T1000 (cell line): ENCODE results near the gene NOP9.

Source experiments
- DNase-seq: peaks from one replicate; lab custom pipeline; 2025; ENCODE audit warnings: mixed read lengths; lab: John Stamatoyannopoulos, UW

The NOP9 gene

DNA sequence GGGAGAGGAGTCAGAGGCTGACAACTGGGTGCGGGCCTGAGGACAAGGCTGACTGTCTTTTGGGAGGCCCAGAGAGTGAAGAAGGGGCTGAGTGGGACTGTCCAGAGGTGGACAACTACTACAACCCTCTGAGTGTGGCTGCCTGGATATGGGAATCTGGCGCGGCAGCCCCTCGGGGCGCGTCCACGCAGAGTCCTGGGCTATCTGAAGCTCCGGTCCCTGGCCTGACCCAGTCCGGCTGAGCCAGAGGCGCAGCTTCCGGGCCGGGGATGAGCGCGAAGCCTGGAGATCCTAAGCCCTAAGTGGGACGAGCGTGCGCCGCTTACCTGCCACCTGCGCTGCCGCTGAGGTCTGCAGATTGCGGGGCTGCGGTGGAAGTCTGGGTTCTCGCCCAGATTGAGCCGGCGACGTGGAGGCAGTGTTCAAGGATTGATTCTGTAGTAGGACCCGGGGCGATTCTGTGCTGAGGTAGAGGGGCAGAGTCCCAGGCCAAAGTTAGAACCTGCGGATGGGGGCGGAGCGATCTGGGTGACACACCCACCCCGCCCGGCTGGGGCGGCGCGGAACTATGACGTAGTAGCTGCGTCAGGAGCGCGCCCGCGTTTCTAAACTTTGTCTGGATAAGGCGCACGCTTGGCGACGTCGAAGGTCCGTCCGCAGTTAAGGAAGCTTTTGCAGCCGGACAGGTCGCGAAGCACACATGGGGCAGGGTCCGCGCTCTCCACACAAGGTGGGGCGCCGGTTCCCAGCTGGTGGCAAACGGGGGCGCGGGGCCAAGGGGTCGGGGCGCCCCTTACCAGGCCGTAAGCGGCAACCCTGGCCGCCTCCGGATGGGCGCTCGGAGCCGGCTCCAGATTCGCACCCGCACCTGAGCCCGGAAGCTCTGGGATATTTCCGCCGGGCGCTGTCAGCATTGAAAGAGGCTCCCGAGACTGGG lies at the start of gene NOP9, which contains the start of gene DHRS1:
TSS of gene NOP9 (plus strand) at position 596 of the 937 bp plus-strand sequence. CDS start at position 701, 105 bp downstream.
TSS of gene DHRS1 (minus strand) at position 526 of the 937 bp plus-strand sequence. CDS start 674 bp downstream, outside the sequence.
- peak; percentile 75 for DNase-seq

- DNase-seq = no peak
Measured at GRCh38 chr14:24250354-24250753, 49.3 kb upstream of the NOP9 start.

DNA sequence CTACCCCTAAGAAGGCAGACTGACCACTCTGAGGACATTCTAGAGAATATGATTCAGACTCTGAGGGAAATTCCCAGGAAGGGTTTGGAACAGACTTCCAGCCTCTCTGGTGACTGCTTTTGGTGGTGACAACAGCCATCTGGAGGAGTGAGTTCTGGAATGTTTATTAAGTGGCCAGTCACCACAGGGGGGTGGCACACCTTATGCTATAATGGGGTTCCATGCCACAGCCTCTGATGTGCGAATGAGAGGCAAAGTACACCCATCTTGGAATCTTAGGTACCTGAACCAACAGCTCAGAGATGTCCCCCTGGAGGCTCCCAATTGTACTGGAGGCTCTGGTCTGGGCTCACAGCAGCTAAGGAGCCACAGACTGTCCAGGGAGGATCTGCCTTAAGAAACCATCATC lies 47.8 kb upstream of the NOP9 start:
- no peak for DNase-seq

DNA sequence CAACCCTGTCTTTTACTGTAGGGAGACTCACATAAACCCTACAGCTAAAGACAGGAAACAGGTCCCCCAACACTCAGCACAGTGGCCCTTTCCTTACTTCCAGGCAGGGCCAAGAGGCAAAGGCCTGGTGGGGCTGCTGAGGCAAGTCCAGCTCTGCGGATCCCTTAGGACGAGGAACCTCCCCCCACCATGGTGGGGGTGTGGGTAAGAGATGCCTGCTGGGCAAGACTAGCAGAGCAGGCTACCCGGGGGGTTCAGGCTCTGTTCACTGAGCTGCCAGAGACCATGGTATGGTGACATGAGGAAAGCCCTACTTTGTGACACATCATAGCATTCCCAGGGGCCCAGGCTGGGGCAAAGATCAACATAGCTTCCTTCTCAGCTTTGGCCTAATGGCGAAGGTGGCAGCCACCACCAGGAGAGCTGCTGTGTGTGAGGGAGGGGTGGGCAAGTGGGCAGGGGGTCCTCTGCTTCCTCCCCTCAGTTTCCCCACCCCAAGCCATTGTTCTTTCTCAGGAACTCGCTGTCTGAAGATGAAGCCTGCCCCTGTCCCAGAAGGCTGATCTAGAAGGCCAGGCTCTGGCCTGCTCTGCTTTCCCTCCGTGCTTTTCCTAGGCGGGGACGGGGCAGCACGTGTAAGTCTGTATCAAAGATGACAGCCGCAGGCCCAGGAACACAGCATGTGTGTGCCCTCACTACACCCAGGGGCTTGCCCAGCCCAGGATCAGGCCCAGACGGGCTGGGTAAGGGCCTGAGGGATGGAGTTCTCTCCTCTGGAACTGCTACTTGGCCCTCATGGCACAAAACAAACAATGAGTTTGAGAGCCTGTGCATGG lies 47.1 kb upstream of the NOP9 start:
- DNase-seq = no peak

GRCh38 chr14:24253936-24254335 lies 45.7 kb upstream of the NOP9 start:
- DNase-seq = no peak

DNA sequence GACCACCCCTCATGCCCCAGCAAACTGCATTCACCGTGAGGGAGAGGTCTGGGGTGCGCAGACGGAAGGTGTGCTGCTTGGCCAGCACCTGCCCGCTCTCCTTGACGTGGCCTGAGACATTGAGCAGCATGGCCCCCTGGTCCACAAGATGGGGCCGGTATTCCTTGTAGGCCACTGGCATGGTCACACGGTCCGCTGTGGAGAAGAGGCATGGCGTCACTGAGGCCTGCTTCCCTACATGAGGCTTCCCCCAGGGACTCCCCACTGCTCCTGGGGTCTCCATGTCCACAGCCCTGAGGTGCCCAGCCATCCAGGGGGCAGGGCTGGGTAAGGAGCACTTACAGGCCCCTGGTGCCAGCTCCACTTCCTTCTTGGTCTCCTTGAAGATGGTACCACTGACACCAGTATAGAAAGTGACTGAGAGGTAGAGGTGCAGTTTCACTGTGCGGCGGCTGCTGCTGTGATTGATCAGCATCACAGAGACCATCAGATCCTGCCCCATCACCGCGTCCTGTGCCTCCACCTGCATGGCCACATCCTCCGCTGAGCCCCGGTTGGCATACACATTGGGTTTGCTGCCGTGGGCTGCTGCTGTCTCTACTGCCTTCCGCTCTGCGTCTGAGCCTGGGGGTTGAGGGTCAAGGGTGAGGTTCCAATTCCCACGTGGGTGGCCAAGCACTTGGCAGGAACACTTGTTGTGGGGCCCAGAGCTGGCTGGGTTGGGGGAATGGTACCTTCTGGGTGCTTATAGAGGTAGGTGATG lies 44.8 kb upstream of the NOP9 start:
- no peak for DNase-seq

DNA sequence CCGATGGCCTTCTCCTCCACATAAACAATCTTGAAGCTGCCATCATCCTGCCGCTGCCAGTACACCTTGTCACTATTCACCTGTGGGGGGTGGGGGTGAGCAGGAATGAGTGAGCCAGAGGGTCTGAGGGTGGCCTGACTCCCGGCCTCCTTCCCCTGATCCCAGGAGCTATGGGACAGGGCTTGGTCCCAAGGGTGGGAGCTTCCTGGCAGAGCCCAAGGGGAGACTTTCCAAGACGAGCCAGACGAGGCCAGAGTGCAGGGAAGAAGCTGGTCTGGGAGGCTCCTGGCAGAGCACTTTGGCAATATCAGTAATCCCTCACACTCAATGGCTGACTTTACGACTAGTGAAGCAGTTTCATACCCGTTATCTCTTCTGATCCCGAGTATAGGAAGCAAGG lies 44.2 kb upstream of the NOP9 start:
- DNase-seq = no peak

DNA sequence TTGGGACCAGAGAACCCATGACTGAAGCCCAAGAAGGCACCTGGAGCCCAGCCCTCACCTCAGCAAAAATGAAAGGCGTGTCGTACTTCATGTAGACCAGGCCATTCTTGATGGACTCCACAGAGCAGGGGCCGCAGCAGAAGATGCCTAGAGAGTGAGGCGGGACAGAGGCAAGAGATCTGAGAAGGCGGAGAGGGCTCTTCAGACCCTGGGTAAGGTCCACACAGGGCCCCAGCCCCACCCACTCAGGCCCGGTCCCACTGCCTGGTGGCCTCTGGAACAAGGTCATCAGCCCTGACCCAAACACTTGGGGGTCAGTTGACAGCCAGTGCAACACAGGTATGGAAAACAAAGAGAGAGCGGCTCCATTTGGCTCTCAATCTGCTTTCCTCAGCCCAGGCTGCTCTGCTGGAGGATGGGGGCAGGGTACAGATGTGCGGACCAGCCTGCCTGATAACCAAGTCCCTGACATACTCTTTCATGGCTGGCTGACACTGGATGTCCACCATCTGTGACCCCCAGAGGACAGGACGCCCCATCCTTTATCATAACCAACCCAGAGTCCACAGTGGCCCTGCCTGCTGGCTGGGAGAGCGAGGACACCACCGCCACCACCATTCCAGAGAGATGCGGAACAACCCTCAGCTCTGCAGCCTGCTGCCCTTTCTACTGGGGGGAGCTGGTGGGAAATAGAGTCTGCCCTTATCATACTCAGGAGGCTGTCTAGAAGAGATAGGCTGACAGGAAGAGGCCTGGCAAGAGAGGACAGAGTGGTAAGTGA lies 43.5 kb upstream of the NOP9 start:
- no peak for DNase-seq

GRCh38 chr14:24256960-24257359 lies 42.7 kb upstream of the NOP9 start:
- DNase-seq = no peak

DNA sequence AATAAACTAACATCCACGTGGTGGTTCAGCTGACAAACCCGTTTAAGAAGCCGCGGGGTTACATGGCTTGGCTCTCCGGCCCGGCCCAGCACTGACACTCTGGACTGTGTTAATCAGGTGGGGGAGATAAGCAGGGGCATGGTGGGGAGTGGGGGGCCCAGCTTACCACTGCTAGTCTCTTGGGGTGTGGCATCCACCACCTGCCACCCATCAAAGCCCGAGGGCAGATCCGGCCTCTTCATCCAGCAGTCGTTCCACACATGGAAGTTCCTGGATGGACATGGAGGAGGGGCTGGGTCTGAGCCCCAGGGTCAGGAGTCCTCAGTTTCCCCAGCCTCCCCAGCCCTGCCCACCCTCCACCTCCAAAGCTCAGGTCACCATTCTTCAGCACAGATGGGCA lies 41.5 kb upstream of the NOP9 start:
- no peak for DNase-seq

DNA sequence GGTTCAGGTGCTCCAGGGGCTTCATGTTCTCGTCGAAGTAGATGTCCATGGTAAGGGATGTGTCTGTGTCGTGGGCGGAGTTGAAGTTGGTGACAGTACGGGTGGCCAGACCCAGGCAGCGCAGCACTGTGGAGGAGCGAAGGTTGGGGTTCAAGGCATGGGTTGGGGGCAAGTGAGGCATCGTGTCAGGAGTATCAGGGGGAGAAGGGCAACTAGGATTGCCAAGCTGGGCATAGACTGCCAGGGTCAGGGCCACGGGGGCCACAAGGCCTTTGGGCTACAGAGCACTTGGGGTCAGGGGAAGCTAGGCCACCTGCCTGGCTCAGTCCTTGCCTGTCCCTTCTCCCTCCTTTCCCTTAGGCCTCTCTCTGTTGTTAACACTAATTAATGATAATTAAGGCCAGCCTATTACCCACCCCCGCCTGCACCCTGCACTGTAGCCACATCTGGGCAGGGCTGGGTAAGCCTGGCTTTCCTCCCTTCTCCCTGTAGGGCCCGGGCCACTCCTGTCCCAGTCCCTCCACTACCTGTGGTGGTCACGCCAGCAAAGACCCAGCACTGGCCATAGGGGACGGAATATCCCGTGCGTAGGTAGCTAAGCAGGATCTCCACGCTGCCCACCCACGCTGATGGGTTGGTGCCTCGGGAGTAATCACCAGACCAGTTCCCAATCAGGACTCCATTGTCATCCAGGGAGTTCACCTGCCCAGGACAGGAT lies 40.9 kb upstream of the NOP9 start:
- DNase-seq = no peak

- DNase-seq = no peak
Measured at GRCh38 chr14:24259282-24260025, 40.2 kb upstream of the NOP9 start.

DNA sequence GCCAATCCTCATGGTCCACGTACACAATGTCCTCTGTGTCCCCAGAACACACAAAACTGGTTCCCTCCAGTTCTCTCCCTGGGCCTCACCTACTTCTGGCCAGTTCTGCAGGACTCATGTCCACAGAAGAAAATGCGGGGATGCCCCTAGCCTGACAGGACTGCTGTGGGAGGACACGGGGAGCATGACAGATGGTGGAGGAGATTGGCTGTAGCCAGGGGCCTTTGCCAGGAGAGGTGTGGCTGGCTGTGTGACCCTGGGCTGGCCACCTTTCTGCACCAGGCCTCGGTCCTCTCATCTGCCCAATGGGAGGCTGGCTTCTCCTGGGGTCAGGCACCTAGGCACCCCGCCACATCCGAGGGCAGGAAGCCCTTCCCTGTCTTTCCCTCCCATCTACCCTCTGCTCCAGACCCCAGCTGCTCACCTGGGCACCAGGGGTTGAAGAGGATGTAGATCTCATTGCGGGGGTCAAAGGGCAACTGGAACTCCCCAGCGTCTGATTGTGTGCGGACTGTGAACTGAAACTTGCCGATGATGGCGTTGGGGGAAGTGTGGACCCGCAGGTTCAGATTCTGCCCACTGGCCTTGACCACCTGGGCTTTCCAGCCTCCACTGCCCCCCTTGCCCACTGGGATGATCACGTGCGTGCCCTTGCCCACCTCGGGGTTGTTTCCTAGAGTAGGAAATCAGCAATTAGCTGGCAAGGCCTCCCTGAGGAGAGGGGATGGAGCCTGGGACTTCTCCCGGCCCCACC lies 39.4 kb upstream of the NOP9 start:
- no peak for DNase-seq

GRCh38 chr14:24260780-24261157 lies 38.9 kb upstream of the NOP9 start:
- no peak for DNase-seq

- no peak for DNase-seq
Measured at GRCh38 chr14:24261256-24261968, 38.2 kb upstream of the NOP9 start.

GRCh38 chr14:24261969-24262327 lies 37.7 kb upstream of the NOP9 start:
- no peak for DNase-seq

GRCh38 chr14:24262821-24263733 lies 36.6 kb upstream of the NOP9 start, which contains the start of gene TGM1:
TGM1 (minus strand) TSS chr14:24263177; CDS start chr14:24262352, 825 bp downstream.
- DNase-seq = no peak
